Measurements from ENCODE around the gene CYP19A1. TPM values are rescaled to one million over a fixed set of nuclear protein-coding genes. Genes with fewer than 3 reads are reported as not detected.

Gene CYP19A1
- total RNA-seq, 2 donors from 2014 or later = not detected

GRCh38 chr15:51319539-51319938 lies 18.9 kb downstream of the CYP19A1 start:
- TF ChIP-seq CTCF (IDR thresholded peaks at IDR 0.05) = no peak
- no peak for DNase-seq
- intact Hi-C loops (cut with DNase I) = no loop called here
- H3K27me3 ChIP-seq = no peaks in the 10 kb centered on the region
- no peak overlapping the region for H3K4me3 ChIP-seq
- H3K36me3 ChIP-seq = no peaks in the 10 kb centered on the region
- no peaks in the 10 kb centered on the region for H3K9me3 ChIP-seq
- H3K9ac ChIP-seq (ENCODE audit: low read depth in 2 of 2, low read length in 2 of 2) = no peak overlapping the region
- no peaks in the 10 kb centered on the region for H3K4me1 ChIP-seq
- H3K27ac ChIP-seq = no peak overlapping the region

- Histone ChIP-seq H3K27ac (no peak overlapping the region), H3K4me1 (no peaks in the 10 kb centered on the region), H3K27me3 (no peaks in the 10 kb centered on the region), H3K36me3 (no peaks in the 10 kb centered on the region), H3K4me3 (no peak overlapping the region), H3K9ac (ENCODE audit: low read depth in 2 of 2, low read length in 2 of 2) (no peak overlapping the region), H3K9me3 (no peaks in the 10 kb centered on the region)
- no peak for TF ChIP-seq CTCF (IDR thresholded peaks at IDR 0.05)
- intact Hi-C loops (cut with DNase I) = no loop called here
- DNase-seq = no peak
Measured at GRCh38 chr15:51318382-51319150, 19.8 kb downstream of the CYP19A1 start.

GRCh38 chr15:51316636-51317035 lies 21.8 kb downstream of the CYP19A1 start:
- H3K4me1 ChIP-seq = no peaks in the 10 kb centered on the region
- H3K27ac ChIP-seq = no peak overlapping the region
- H3K9me3 ChIP-seq = no peaks in the 10 kb centered on the region
- no peak for TF ChIP-seq CTCF (IDR thresholded peaks at IDR 0.05)
- H3K27me3 ChIP-seq = no peaks in the 10 kb centered on the region
- no peak overlapping the region for H3K9ac ChIP-seq (ENCODE audit: low read depth in 2 of 2, low read length in 2 of 2)
- H3K4me3 ChIP-seq = no peak overlapping the region
- intact Hi-C loops (cut with DNase I) = no loop called here
- DNase-seq = no peak
- H3K36me3 ChIP-seq = no peaks in the 10 kb centered on the region

GRCh38 chr15:51315726-51316125 lies 22.7 kb downstream of the CYP19A1 start:
- no peak for DNase-seq
- intact Hi-C loops (cut with DNase I) = no loop called here
- Histone ChIP-seq H3K27ac (no peak overlapping the region), H3K4me1 (no peaks in the 10 kb centered on the region), H3K27me3 (no peaks in the 10 kb centered on the region), H3K9ac (ENCODE audit: low read depth in 2 of 2, low read length in 2 of 2) (no peak overlapping the region), H3K9me3 (no peaks in the 10 kb centered on the region), H3K36me3 (no peaks in the 10 kb centered on the region), H3K4me3 (no peak overlapping the region)
- TF ChIP-seq CTCF (IDR thresholded peaks at IDR 0.05) = no peak

GRCh38 chr15:51314391-51315337 lies 23.7 kb downstream of the CYP19A1 start:
- no peak overlapping the region for H3K4me3 ChIP-seq
- H3K9ac ChIP-seq (ENCODE audit: low read depth in 2 of 2, low read length in 2 of 2) = no peak overlapping the region
- no peak overlapping the region for H3K27ac ChIP-seq

More at GRCh38 chr15:51314391-51315337, 23.7 kb downstream of the CYP19A1 start:
- DNase-seq = no peak
- Histone ChIP-seq H3K36me3 (no peaks in the 10 kb centered on the region), H3K4me1 (no peaks in the 10 kb centered on the region), H3K27me3 (no peaks in the 10 kb centered on the region), H3K9me3 (no peaks in the 10 kb centered on the region)
- no peak for TF ChIP-seq CTCF (IDR thresholded peaks at IDR 0.05)
- intact Hi-C loops (cut with DNase I) = no loop called here
